ENCODE measurements around the gene KDM6A. TPM values are rescaled to one million over a fixed set of nuclear protein-coding genes. Genes with fewer than 3 reads are reported as not detected.

Gene KDM6A
- total and polyA plus RNA-seq, 2 of the 13 experiments (the other 11 are each of a cell fraction or from before 2014, with no cell fraction given): 16.7 to 18.2 TPM

DNA sequence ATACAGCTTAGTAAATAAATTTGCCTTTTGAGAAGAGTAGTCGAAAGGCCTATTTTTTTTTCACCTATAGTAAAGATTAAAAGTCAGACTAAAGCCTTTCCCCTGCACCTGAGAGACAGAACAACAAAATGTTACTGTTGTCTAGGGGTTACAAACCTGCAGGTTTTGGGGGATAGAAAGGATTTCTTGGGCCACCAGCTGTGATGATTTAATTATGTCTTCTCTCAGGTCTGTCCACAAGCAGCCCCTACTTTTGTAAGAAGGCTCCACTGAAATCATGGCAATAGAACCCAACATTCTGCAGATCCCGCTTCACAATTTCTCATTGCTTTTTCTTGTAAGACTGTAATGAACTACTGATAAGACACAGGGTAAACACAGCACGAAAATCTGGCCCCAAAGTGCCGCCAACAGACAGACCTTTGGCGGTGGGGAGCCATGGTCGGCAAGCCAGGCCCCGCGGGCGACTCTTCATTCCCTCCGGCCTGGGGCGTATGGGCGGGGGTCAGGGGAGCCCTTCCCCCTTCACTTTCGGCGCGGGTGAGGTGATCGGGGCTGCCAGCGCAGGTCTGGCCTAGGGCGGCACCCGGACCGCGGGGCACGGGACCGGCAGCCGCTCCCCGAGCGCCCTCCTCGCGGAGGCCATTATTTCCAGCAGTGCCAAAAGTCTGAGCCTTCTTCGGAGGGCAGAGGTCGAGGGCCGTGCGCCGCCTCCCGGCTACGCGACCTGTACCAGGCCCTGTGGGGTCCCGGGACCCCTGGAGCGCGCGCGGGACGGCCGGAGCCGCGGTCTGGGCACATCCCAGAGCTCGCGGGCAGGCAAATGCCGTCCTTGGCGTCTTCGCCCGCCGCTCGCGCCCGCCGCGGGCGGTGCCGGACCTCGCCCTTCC, 812 bp upstream of the KDM6A start (continued):
- no peak for TF ChIP-seq PTBP1 (IDR thresholded peaks at IDR 0.05; ENCODE audit: low read depth, low read length, poor library complexity, severe bottlenecking)
- TF ChIP-seq ZNF292 (CRISPR knock-in tag; IDR thresholded peaks at IDR 0.05; ENCODE audit: borderline replicate concordance, low read depth): no peak
- no peak for TF ChIP-seq KLF9 (CRISPR knock-in tag; IDR thresholded peaks at IDR 0.05; ENCODE audit: low read depth)
- no peak for TF ChIP-seq ZNF674 (CRISPR knock-in tag; IDR thresholded peaks at IDR 0.05; ENCODE audit: low read depth)
- TF ChIP-seq, protein P1, sequence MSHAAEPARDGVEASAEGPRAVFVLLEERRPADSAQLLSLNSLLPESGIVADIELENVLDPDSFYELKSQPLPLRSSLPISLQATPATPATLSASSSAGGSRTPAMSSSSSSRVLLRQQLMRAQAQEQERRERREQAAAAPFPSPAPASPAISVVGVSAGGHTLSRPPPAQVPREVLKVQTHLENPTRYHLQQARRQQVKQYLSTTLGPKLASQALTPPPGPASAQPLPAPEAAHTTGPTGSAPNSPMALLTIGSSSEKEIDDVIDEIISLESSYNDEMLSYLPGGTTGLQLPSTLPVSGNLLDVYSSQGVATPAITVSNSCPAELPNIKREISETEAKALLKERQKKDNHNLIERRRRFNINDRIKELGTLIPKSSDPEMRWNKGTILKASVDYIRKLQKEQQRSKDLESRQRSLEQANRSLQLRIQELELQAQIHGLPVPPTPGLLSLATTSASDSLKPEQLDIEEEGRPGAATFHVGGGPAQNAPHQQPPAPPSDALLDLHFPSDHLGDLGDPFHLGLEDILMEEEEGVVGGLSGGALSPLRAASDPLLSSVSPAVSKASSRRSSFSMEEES (CRISPR knock-in tag; IDR thresholded peaks at IDR 0.05): no peak
- no peak for TF ChIP-seq ZSCAN30 (CRISPR knock-in tag; IDR thresholded peaks at IDR 0.05)
- 0 out of 2 replicates have a peak, but pooled peaks have one; percentile 28 for TF ChIP-seq CCDC6 (CRISPR knock-in tag; IDR thresholded peaks at IDR 0.05)
- no peak for TF ChIP-seq WIZ (CRISPR knock-in tag; IDR thresholded peaks at IDR 0.05)
- no peak for TF ChIP-seq ZNF572 (CRISPR knock-in tag; IDR thresholded peaks at IDR 0.05)
- TF ChIP-seq SRY (CRISPR knock-in tag; IDR thresholded peaks at IDR 0.05): peak; percentile 67; the same call in 1 of the 2 replicates
- TF ChIP-seq HES4 (CRISPR knock-in tag; IDR thresholded peaks at IDR 0.05; ENCODE audit: borderline replicate concordance): no peak
- no peak for TF ChIP-seq ZBTB46 (CRISPR knock-in tag; IDR thresholded peaks at IDR 0.05; ENCODE audit: borderline replicate concordance)
- TF ChIP-seq, protein P2, sequence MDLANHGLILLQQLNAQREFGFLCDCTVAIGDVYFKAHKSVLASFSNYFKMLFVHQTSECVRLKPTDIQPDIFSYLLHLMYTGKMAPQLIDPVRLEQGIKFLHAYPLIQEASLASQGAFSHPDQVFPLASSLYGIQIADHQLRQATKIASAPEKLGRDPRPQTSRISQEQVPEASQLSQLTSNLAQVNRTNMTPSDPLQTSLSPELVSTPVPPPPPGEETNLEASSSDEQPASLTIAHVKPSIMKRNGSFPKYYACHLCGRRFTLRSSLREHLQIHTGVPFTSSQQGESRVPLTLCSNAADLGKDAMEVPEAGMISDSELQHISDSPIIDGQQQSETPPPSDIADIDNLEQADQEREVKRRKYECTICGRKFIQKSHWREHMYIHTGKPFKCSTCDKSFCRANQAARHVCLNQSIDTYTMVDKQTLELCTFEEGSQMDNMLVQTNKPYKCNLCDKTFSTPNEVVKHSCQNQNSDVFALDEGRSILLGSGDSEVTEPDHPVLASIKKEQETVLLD (CRISPR knock-in tag; IDR thresholded peaks at IDR 0.05; ENCODE audit: low read depth): no peak
- TF ChIP-seq KLF6 (CRISPR knock-in tag; IDR thresholded peaks at IDR 0.05): no peak
- TF ChIP-seq ELF4 (CRISPR knock-in tag; IDR thresholded peaks at IDR 0.05; ENCODE audit: borderline replicate concordance): no peak
- TF ChIP-seq, protein P3, sequence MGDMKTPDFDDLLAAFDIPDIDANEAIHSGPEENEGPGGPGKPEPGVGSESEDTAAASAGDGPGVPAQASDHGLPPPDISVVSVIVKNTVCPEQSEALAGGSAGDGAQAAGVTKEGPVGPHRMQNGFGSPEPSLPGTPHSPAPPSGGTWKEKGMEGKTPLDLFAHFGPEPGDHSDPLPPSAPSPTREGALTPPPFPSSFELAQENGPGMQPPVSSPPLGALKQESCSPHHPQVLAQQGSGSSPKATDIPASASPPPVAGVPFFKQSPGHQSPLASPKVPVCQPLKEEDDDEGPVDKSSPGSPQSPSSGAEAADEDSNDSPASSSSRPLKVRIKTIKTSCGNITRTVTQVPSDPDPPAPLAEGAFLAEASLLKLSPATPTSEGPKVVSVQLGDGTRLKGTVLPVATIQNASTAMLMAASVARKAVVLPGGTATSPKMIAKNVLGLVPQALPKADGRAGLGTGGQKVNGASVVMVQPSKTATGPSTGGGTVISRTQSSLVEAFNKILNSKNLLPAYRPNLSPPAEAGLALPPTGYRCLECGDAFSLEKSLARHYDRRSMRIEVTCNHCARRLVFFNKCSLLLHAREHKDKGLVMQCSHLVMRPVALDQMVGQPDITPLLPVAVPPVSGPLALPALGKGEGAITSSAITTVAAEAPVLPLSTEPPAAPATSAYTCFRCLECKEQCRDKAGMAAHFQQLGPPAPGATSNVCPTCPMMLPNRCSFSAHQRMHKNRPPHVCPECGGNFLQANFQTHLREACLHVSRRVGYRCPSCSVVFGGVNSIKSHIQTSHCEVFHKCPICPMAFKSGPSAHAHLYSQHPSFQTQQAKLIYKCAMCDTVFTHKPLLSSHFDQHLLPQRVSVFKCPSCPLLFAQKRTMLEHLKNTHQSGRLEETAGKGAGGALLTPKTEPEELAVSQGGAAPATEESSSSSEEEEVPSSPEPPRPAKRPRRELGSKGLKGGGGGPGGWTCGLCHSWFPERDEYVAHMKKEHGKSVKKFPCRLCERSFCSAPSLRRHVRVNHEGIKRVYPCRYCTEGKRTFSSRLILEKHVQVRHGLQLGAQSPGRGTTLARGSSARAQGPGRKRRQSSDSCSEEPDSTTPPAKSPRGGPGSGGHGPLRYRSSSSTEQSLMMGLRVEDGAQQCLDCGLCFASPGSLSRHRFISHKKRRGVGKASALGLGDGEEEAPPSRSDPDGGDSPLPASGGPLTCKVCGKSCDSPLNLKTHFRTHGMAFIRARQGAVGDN (CRISPR knock-in tag; IDR thresholded peaks at IDR 0.05): peak; percentile 55
- TF ChIP-seq ESRRA (CRISPR knock-in tag; IDR thresholded peaks at IDR 0.05; ENCODE audit: low read depth): no peak
- TF ChIP-seq, protein P4, sequence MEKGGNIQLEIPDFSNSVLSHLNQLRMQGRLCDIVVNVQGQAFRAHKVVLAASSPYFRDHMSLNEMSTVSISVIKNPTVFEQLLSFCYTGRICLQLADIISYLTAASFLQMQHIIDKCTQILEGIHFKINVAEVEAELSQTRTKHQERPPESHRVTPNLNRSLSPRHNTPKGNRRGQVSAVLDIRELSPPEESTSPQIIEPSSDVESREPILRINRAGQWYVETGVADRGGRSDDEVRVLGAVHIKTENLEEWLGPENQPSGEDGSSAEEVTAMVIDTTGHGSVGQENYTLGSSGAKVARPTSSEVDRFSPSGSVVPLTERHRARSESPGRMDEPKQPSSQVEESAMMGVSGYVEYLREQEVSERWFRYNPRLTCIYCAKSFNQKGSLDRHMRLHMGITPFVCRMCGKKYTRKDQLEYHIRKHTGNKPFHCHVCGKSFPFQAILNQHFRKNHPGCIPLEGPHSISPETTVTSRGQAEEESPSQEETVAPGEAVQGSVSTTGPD (CRISPR knock-in tag; IDR thresholded peaks at IDR 0.05): no peak
- TF ChIP-seq ZFP1 (CRISPR knock-in tag; IDR thresholded peaks at IDR 0.05): no peak
